GM15510 (cell line): ENCODE measurements around the gene TRAPPC6A.
A peak's percentile ranks its signal among the peaks of the same experiment; 100 is the strongest.

Source experiments
- POLR2A ChIP-seq: IDR thresholded peaks from 3 replicates; pipeline ENCODE4 v1.6.1; 2011; ENCODE audit warnings: borderline replicate concordance; ENCODE audit not compliant: insufficient read length; ENCODE audit errors: extremely low read depth

The TRAPPC6A gene

DNA sequence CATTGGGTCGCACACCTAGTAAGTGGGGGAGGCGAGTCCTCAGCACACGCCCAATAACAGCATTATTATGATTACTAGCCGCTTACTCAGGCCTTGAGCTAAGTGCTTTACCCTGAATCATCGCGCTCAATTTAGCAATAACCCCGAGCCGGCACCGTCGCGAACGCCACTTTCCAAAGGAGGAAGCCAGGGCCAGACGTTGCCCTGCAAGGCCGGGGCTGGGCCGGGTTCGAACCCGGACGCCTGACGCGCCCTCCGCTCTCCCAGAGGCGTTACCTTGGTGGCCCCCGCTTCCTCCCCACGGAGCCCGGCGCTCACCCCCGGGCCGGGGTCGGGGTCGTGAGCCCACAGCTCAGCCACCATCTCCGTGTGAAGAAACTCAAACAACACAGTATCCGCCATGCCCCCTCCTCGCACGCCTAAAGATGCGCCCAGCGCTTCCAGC is at the start of gene TRAPPC6A:
Gene TRAPPC6A (minus strand): TSS at position 421 of the 445 bp plus-strand sequence. CDS start 19 bp downstream, at position 402.
- peak; percentile 68 for TF ChIP-seq POLR2A

GRCh38 chr19:45224645-45225044 is 46.6 kb upstream of the TRAPPC6A start:
- no peak for TF ChIP-seq POLR2A

- TF ChIP-seq POLR2A: no peak
Observed at GRCh38 chr19:45223879-45224278, 45.8 kb upstream of the TRAPPC6A start.

- TF ChIP-seq POLR2A: no peak
Observed at GRCh38 chr19:45222724-45223123, 44.7 kb upstream of the TRAPPC6A start.

- no peak for TF ChIP-seq POLR2A
Observed at GRCh38 chr19:45218911-45219743, 41.1 kb upstream of the TRAPPC6A start.

DNA sequence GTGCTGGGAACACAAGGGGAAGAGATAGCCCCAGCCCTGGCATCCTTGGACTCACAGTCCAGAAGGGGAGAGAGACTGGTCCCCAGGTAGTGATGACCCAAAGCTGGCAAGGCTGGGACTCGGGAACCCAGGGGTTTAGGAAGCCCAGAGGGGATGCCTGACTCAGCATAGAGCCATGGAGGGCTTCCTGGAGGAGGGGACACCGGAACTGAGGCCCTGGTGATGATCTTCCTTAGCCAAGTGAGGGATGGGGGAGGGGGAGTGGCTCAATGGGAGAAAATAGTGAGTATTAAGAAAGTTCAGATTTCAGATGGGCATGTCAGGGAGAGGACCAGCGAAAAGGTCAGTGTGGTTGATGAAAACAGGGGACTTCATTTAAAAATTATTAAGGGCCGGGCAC is 40.4 kb upstream of the TRAPPC6A start:
- TF ChIP-seq POLR2A: no peak

DNA sequence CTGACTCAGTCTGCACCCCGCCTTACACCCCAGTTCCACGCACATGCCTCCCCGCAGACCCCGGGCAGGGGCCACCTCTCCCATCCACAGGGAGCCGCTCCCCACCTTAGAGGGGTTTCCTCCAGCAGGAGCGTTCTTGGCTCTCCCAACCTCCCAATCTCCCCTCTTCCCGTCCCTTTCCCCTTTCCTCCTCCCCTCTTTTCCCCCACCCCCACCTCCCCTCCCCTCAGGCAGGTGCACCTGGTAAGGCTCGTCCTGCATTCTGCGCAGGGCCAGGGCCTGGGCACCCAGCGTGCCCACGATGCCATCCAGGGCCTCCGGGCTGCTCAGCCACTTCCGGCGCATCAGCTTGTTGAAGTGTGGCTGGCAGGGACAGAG is 39.9 kb upstream of the TRAPPC6A start:
- no peak for TF ChIP-seq POLR2A

GRCh38 chr19:45217193-45217956 is 39.3 kb upstream of the TRAPPC6A start:
- no peak for TF ChIP-seq POLR2A

- TF ChIP-seq POLR2A: no peak
Observed at GRCh38 chr19:45216667-45217066, 38.6 kb upstream of the TRAPPC6A start.

- no peak for TF ChIP-seq POLR2A
Observed at GRCh38 chr19:45215391-45216191, 37.6 kb upstream of the TRAPPC6A start.

- TF ChIP-seq POLR2A: no peak
Observed at GRCh38 chr19:45213031-45213430, 35.0 kb upstream of the TRAPPC6A start.

DNA sequence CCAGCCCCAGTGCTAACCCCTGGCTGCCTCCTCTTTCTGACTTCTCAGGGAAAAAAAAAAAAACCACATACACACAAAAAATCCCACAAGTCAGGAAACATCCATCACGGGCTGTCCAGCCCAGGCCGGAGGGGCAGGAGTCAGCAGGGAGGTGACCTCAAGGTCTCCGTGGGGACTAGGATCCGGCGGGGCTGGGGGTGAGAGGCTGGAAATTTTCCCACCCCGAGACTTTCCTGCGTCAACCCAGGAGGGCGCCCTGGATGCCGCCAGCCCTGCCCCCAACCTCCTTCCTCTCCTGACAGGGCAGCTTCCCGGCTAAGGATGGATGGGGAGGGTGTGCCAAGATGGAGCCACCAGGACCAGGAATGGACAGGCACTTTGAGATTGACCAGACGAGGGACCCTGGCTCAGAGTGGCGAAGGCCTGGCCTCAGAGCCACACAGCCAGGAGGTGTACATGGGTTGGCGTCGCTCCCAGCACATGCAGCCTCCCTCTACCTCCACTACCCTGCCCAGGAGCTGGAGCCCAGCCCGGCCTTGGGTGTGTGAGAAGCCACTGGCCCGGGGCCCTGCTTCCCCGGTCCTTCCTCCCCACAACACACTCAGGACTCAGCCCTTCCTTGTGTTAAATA is 33.8 kb upstream of the TRAPPC6A start:
- TF ChIP-seq POLR2A: no peak

- TF ChIP-seq POLR2A: no peak
Observed at GRCh38 chr19:45206328-45206727, 28.3 kb upstream of the TRAPPC6A start.

- TF ChIP-seq POLR2A: no peak
Observed at GRCh38 chr19:45205810-45206209, 27.8 kb upstream of the TRAPPC6A start.
